ENCODE measurements around the gene GNB1.

DNA sequence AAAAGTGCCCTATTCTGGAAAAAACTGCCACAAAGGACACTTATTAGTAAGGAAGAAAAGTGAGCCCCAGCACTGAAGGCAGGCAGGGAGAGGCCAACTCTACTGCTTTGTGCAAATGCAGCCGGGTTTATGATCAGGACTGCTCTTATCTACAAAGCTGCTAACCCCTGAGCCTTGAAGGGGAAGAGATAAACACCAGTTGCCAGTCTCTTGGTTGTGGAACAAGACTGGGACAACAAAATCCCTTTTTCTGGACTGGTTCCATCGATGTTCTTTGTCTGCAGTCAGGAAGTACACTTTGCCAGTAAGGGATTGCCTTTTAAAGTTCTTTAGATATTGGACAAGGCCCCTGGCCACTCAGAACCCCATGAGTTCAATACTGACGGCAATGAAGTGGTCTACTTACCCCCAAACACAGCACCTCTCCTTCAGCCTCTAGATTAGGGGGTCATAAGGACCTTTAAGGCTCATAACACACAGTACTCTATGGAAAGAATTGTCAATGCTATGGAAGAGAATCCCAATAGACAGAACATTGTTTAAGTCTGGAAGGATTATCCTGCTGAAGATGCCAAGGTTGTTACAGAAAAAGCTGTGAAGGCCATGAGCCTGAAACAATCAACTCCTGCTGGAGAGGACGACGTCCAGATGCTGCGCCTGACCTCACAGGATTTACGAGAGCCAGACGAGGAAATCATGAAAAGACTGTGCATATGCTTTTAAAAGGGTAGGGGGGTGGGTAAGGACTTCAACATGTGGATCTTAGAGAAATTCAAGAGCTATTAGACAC is 43.6 kb downstream of the GNB1 start:
- TF ChIP-seq, protein P1, sequence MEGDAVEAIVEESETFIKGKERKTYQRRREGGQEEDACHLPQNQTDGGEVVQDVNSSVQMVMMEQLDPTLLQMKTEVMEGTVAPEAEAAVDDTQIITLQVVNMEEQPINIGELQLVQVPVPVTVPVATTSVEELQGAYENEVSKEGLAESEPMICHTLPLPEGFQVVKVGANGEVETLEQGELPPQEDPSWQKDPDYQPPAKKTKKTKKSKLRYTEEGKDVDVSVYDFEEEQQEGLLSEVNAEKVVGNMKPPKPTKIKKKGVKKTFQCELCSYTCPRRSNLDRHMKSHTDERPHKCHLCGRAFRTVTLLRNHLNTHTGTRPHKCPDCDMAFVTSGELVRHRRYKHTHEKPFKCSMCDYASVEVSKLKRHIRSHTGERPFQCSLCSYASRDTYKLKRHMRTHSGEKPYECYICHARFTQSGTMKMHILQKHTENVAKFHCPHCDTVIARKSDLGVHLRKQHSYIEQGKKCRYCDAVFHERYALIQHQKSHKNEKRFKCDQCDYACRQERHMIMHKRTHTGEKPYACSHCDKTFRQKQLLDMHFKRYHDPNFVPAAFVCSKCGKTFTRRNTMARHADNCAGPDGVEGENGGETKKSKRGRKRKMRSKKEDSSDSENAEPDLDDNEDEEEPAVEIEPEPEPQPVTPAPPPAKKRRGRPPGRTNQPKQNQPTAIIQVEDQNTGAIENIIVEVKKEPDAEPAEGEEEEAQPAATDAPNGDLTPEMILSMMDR (conservative IDR thresholded peaks at IDR 0.05; ENCODE audit: low read depth, low read length): no peak
- no peak for TF ChIP-seq EZH2 (IDR thresholded peaks at IDR 0.05; ENCODE audit: borderline replicate concordance, low read depth, low read length, poor library complexity, severe bottlenecking)
